B cell (primary cell): ENCODE results near the gene SOX6. TPM values are rescaled to one million over a fixed set of nuclear protein-coding genes. Genes with fewer than 3 reads are reported as not detected.

Experiments used
- ATAC-seq: fragments of 200-7000 bp; cut with Tn5 transposase; one replicate; pipeline ENCODE4 v1.10.0; 2021; ENCODE audit warnings: low read depth, mild to moderate bottlenecking, moderate number of reproducible peaks, moderate library complexity
- CTCF ChIA-PET: fragments of 350-600 bp; sonication (Branson Sonifier 250); formaldehyde crosslinking; loops from one replicate; lab custom pipeline; 2021; ENCODE audit warnings: antibody characterized with exemption, inconsistent platforms; lab: Charles Lee
- POLR2A ChIA-PET: fragments of 350-600 bp; sonication (Branson Sonifier 250); formaldehyde crosslinking; loops from one replicate; lab custom pipeline; 2021; ENCODE audit warnings: antibody characterized with exemption; lab: Charles Lee
- DNase-seq: peaks from one replicate; pipeline ENCODE4 v3.0.0; 2013
- H2AFZ ChIP-seq: 2 replicates; pipeline ENCODE4 v1.6.1; 2012; ENCODE audit warnings: mild to moderate bottlenecking, low read depth, low read length; ENCODE audit not compliant: insufficient read depth, poor library complexity, severe bottlenecking
- H3K27ac ChIP-seq, 2 donors: 1 replicate in 1 of 2; 2 replicates in 1 of 2; pipeline ENCODE4 v1.5.1; 2012 to 2013; ENCODE audit warnings: low read length in 2 of 2, mild to moderate bottlenecking in 2 of 2, moderate library complexity in 1 of 2
- H3K27me3 ChIP-seq, 4 experiments: fragments of 200-600 bp in 1 of 4; sonication (generic) in 1 of 4; replicated peaks in 1 of 4; 1 replicate in 2 of 4; 2 replicates in 2 of 4; pipeline versions ENCODE4 v1.6.1 to v1.7.0; 2013 to 2016; ENCODE audit warnings: low read length in 3 of 4, mild to moderate bottlenecking in 2 of 4, mixed read lengths in 1 of 4, moderate library complexity in 1 of 4; ENCODE audit not compliant: insufficient read depth in 4 of 4, control insufficient read depth in 3 of 4; ENCODE audit errors: control extremely low read depth in 1 of 4
- H3K36me3 ChIP-seq, 2 experiments: replicated peaks in 1 of 2; 1 replicate in 1 of 2; 2 replicates in 1 of 2; pipeline versions ENCODE4 v1.6.1 to v1.7.1; 2013; ENCODE audit warnings: low read length in 1 of 2; ENCODE audit not compliant: insufficient read depth in 2 of 2, control insufficient read depth in 1 of 2; ENCODE audit errors: control extremely low read depth in 1 of 2, extremely low read depth in 1 of 2
- H3K4me1 ChIP-seq, 2 donors: fragments of 200-600 bp in 1 of 2; sonication (generic) in 1 of 2; 1 replicate in 1 of 2; 2 replicates in 1 of 2; pipeline versions ENCODE4 v1.5.1 to v1.6.1; 2013 to 2017; ENCODE audit warnings: low read length in 2 of 2; ENCODE audit not compliant: control insufficient read depth in 2 of 2, insufficient read depth in 2 of 2
- H3K4me2 ChIP-seq: replicated peaks from 2 replicates; pipeline ENCODE3; 2012; ENCODE audit warnings: mild to moderate bottlenecking, low read depth, low read length; ENCODE audit not compliant: poor library complexity, severe bottlenecking
- H3K4me3 ChIP-seq, 5 experiments: fragments of 200-600 bp in 1 of 5; sonication (generic) in 1 of 5; 1 replicate in 3 of 5; 2 replicates in 2 of 5; pipeline versions ENCODE4 v1.5.1 to v1.7.0; 2011 to 2016; ENCODE audit warnings: low read length in 4 of 5, mild to moderate bottlenecking in 4 of 5, low read depth in 2 of 5, control low read depth in 1 of 5, moderate library complexity in 1 of 5; ENCODE audit not compliant: insufficient read depth in 1 of 5; ENCODE audit errors: control extremely low read depth in 1 of 5, extremely low read depth in 1 of 5
- H3K79me2 ChIP-seq: fragments of 200-600 bp; sonication (generic); one replicate; pipeline ENCODE4 v1.6.0; 2016; ENCODE audit warnings: low read length; ENCODE audit not compliant: control insufficient read depth, insufficient read depth
- H3K9ac ChIP-seq: fragments of 200-600 bp; sonication (generic); 2 replicates; pipeline ENCODE4 v1.6.1; 2017; ENCODE audit warnings: mild to moderate bottlenecking, low read length, moderate library complexity
- H3K9me3 ChIP-seq, 3 donors: one replicate each; pipeline versions ENCODE4 v1.6.1 to v1.7.1; 2013; ENCODE audit warnings: low read length in 2 of 3; ENCODE audit not compliant: control insufficient read depth in 2 of 3, insufficient read depth in 1 of 3; ENCODE audit errors: control extremely low read depth in 1 of 3
- H4K20me1 ChIP-seq: 2 replicates; pipeline ENCODE4 v1.6.0; 2012; ENCODE audit warnings: mild to moderate bottlenecking, low read length; ENCODE audit not compliant: insufficient read depth, control insufficient read depth, poor library complexity, severe bottlenecking
- H3K27ac Mint-ChIP-seq: one replicate; pipeline ENCODE4 v1.8.0; 2021; ENCODE audit warnings: mixed read lengths
- H3K27me3 Mint-ChIP-seq: one replicate; pipeline ENCODE4 v1.8.0; 2021; ENCODE audit warnings: mixed read lengths
- H3K4me1 Mint-ChIP-seq: one replicate; pipeline ENCODE4 v1.8.0; 2021; ENCODE audit warnings: mixed read lengths
- H3K4me3 Mint-ChIP-seq: one replicate; pipeline ENCODE4 v1.8.0; 2021; ENCODE audit warnings: mixed read lengths
- H3K9me3 Mint-ChIP-seq: one replicate; pipeline ENCODE4 v1.8.0; 2022; ENCODE audit warnings: mixed read lengths; ENCODE audit not compliant: insufficient read depth
- CTCF ChIP-seq: fragments of 200-600 bp; IDR thresholded peaks from one replicate; pipeline ENCODE4 v1.8.0; 2022; ENCODE audit warnings: antibody characterized with exemption, mild to moderate bottlenecking
- EZH2 ChIP-seq: IDR thresholded peaks from 2 replicates; pipeline ENCODE4 v1.6.1; 2012; ENCODE audit warnings: borderline replicate concordance, low read depth, mild to moderate bottlenecking, moderate library complexity, low read length; ENCODE audit not compliant: insufficient read depth, poor library complexity, severe bottlenecking
- WGBS: methylation state at CpG from one replicate; pipeline ENCODE4 v1.1.5; 2013; ENCODE audit warnings: missing lambda C conversion rate; ENCODE audit not compliant: insufficient coverage; 5-methylcytosine and 5-hydroxymethylcytosine counted together
- intact Hi-C: fragments of 100-400 bp; cut with micrococcal nuclease; formaldehyde crosslinking; loops from one replicate; pipeline ENCODE4 v1.10.0; 2022
- polyA plus RNA-seq: library from polyadenylated mRNA; depleted of rRNA; stranded (reverse); fragments of >200 nt; gene quantifications from 2 replicates; pipeline ENCODE4 v1.2.3, GENCODE V29; 2012
- total RNA-seq, 2 donors: library from RNA; stranded (reverse); fragments of 120-200 nt in 1 of 2; gene quantifications; 1 replicate in 1 of 2; 2 replicates in 1 of 2; pipeline versions ENCODE4 v1.2.3 to v1.2.4, GENCODE V29; 2013 to 2022

Gene SOX6
- total and polyA plus RNA-seq, 2 donors (not counting 1 experiment from before 2014, with no cell fraction given), result not detected

- Histone ChIP-seq H3K4me2 (no peak overlapping the region), H3K9me3 (no peaks in the 10 kb centered on the region), H3K79me2 (no peaks in the 10 kb centered on the region), H3K36me3 (no peaks in the 10 kb centered on the region), H4K20me1 (no peaks in the 10 kb centered on the region), H2AFZ (no peak overlapping the region), H3K4me3 (no peak overlapping the region), H3K4me1 (no peaks in the 10 kb centered on the region), H3K27me3 (no peaks in the 10 kb centered on the region), H3K9ac (no peak overlapping the region), H3K27ac (no peak overlapping the region)
- Mint-ChIP-seq H3K9me3 (no peaks in the 10 kb centered on the region), H3K4me3 (no peak overlapping the region), H3K4me1 (no peaks in the 10 kb centered on the region), H3K27me3 (no peaks in the 10 kb centered on the region), H3K27ac (no peak overlapping the region)
- TF ChIP-seq EZH2, result no peak
- no peak for TF ChIP-seq CTCF
- POLR2A ChIA-PET, result no interaction called here
- DNase-seq (no peak), ATAC-seq (no peak)
- intact Hi-C loops, result no loop called here
- WGBS, result no CpG with 5 or more reads among the region's 1 CpG
- CTCF ChIA-PET, result no interaction called here
Observed at GRCh38 chr11:16346975-16347374, 9.4 kb downstream of the SOX6 start.

DNA sequence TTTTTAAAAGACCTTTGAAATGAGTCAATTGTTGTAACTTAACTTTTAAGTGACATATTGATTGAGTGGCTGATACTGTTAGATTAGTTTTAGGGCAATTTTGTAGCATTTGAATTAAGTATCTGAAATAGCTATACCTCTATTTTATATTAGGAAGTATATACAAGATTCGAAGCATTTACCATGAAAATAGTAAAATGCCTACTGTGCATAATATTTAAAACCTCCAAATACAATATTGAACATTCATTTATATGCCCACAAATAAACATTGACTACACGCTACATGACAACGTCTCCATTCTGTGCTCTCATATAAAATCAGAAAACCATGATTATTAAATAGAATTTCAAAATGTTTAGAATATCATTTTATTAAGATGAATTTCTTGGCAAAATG lies 14.5 kb downstream of the SOX6 start:
- POLR2A ChIA-PET, result no interaction called here
- Histone ChIP-seq H3K9me3 (no peaks in the 10 kb centered on the region), H3K9ac (no peak overlapping the region), H3K4me2 (no peak overlapping the region), H2AFZ (no peak overlapping the region), H3K79me2 (no peaks in the 10 kb centered on the region), H4K20me1 (no peaks in the 10 kb centered on the region), H3K4me3 (no peak overlapping the region), H3K36me3 (no peaks in the 10 kb centered on the region), H3K27me3 (no peaks in the 10 kb centered on the region), H3K4me1 (no peaks in the 10 kb centered on the region), H3K27ac (no peak overlapping the region)
- no peak for ATAC-seq
- WGBS, result no CpG with 5 or more reads among the region's 3 CpGs
- no peaks in the 10 kb centered on the region for H3K4me1 Mint-ChIP-seq
- no peaks in the 10 kb centered on the region for H3K27me3 Mint-ChIP-seq
- H3K4me3 Mint-ChIP-seq, result no peak overlapping the region
- TF ChIP-seq CTCF (no peak), EZH2 (no peak)
- CTCF ChIA-PET, result no interaction called here
- no peak for DNase-seq
- no peak overlapping the region for H3K27ac Mint-ChIP-seq
- intact Hi-C loops, result no loop called here
- H3K9me3 Mint-ChIP-seq, result no peaks in the 10 kb centered on the region
